B cell (primary cell): Measurements from ENCODE around the gene MAP3K12. TPM values are rescaled to one million over a fixed set of nuclear protein-coding genes. Genes with fewer than 3 reads are reported as not detected.
"Not testable (repeated sequence)": the region's sequence is repeated elsewhere in the genome, so short reads cannot be mapped to it uniquely, and the experiment has no call there.

ENCODE experiments used
- ATAC-seq: fragments of 200-7000 bp; cut with Tn5 transposase; one replicate; pipeline ENCODE4 v1.10.0; 2021; ENCODE audit warnings: low read depth, mild to moderate bottlenecking, moderate number of reproducible peaks, moderate library complexity
- CTCF ChIA-PET: fragments of 350-600 bp; sonication (Branson Sonifier 250); formaldehyde crosslinking; loops from one replicate; lab custom pipeline; 2021; ENCODE audit warnings: antibody characterized with exemption, inconsistent platforms; lab: Charles Lee
- POLR2A ChIA-PET: fragments of 350-600 bp; sonication (Branson Sonifier 250); formaldehyde crosslinking; loops from one replicate; lab custom pipeline; 2021; ENCODE audit warnings: antibody characterized with exemption; lab: Charles Lee
- DNase-seq: peaks from one replicate; pipeline ENCODE4 v3.0.0; 2013
- H2AFZ ChIP-seq: 2 replicates; pipeline ENCODE4 v1.6.1; 2012; ENCODE audit warnings: mild to moderate bottlenecking, low read depth, low read length; ENCODE audit not compliant: insufficient read depth, poor library complexity, severe bottlenecking
- H3K27ac ChIP-seq, 2 donors: 1 replicate in 1 of 2; 2 replicates in 1 of 2; pipeline ENCODE4 v1.5.1; 2012 to 2013; ENCODE audit warnings: low read length in 2 of 2, mild to moderate bottlenecking in 2 of 2, moderate library complexity in 1 of 2
- H3K27me3 ChIP-seq, 4 experiments: fragments of 200-600 bp in 1 of 4; sonication (generic) in 1 of 4; replicated peaks in 1 of 4; 1 replicate in 2 of 4; 2 replicates in 2 of 4; pipeline versions ENCODE4 v1.6.1 to v1.7.0; 2013 to 2016; ENCODE audit warnings: low read length in 3 of 4, mild to moderate bottlenecking in 2 of 4, mixed read lengths in 1 of 4, moderate library complexity in 1 of 4; ENCODE audit not compliant: insufficient read depth in 4 of 4, control insufficient read depth in 3 of 4; ENCODE audit errors: control extremely low read depth in 1 of 4
- H3K36me3 ChIP-seq, 2 experiments: replicated peaks in 1 of 2; 1 replicate in 1 of 2; 2 replicates in 1 of 2; pipeline versions ENCODE4 v1.6.1 to v1.7.1; 2013; ENCODE audit warnings: low read length in 1 of 2; ENCODE audit not compliant: insufficient read depth in 2 of 2, control insufficient read depth in 1 of 2; ENCODE audit errors: control extremely low read depth in 1 of 2, extremely low read depth in 1 of 2
- H3K4me1 ChIP-seq, 2 donors: fragments of 200-600 bp in 1 of 2; sonication (generic) in 1 of 2; 1 replicate in 1 of 2; 2 replicates in 1 of 2; pipeline versions ENCODE4 v1.5.1 to v1.6.1; 2013 to 2017; ENCODE audit warnings: low read length in 2 of 2; ENCODE audit not compliant: control insufficient read depth in 2 of 2, insufficient read depth in 2 of 2
- H3K4me2 ChIP-seq: replicated peaks from 2 replicates; pipeline ENCODE3; 2012; ENCODE audit warnings: mild to moderate bottlenecking, low read depth, low read length; ENCODE audit not compliant: poor library complexity, severe bottlenecking
- H3K4me3 ChIP-seq, 5 experiments: fragments of 200-600 bp in 1 of 5; sonication (generic) in 1 of 5; 1 replicate in 3 of 5; 2 replicates in 2 of 5; pipeline versions ENCODE4 v1.5.1 to v1.7.0; 2011 to 2016; ENCODE audit warnings: low read length in 4 of 5, mild to moderate bottlenecking in 4 of 5, low read depth in 2 of 5, control low read depth in 1 of 5, moderate library complexity in 1 of 5; ENCODE audit not compliant: insufficient read depth in 1 of 5; ENCODE audit errors: control extremely low read depth in 1 of 5, extremely low read depth in 1 of 5
- H3K79me2 ChIP-seq: fragments of 200-600 bp; sonication (generic); one replicate; pipeline ENCODE4 v1.6.0; 2016; ENCODE audit warnings: low read length; ENCODE audit not compliant: control insufficient read depth, insufficient read depth
- H3K9ac ChIP-seq: fragments of 200-600 bp; sonication (generic); 2 replicates; pipeline ENCODE4 v1.6.1; 2017; ENCODE audit warnings: mild to moderate bottlenecking, low read length, moderate library complexity
- H3K9me3 ChIP-seq, 3 donors: one replicate each; pipeline versions ENCODE4 v1.6.1 to v1.7.1; 2013; ENCODE audit warnings: low read length in 2 of 3; ENCODE audit not compliant: control insufficient read depth in 2 of 3, insufficient read depth in 1 of 3; ENCODE audit errors: control extremely low read depth in 1 of 3
- H4K20me1 ChIP-seq: 2 replicates; pipeline ENCODE4 v1.6.0; 2012; ENCODE audit warnings: mild to moderate bottlenecking, low read length; ENCODE audit not compliant: insufficient read depth, control insufficient read depth, poor library complexity, severe bottlenecking
- H3K27ac Mint-ChIP-seq: one replicate; pipeline ENCODE4 v1.8.0; 2021; ENCODE audit warnings: mixed read lengths
- H3K27me3 Mint-ChIP-seq: one replicate; pipeline ENCODE4 v1.8.0; 2021; ENCODE audit warnings: mixed read lengths
- H3K4me1 Mint-ChIP-seq: one replicate; pipeline ENCODE4 v1.8.0; 2021; ENCODE audit warnings: mixed read lengths
- H3K4me3 Mint-ChIP-seq: one replicate; pipeline ENCODE4 v1.8.0; 2021; ENCODE audit warnings: mixed read lengths
- H3K9me3 Mint-ChIP-seq: one replicate; pipeline ENCODE4 v1.8.0; 2022; ENCODE audit warnings: mixed read lengths; ENCODE audit not compliant: insufficient read depth
- EZH2 ChIP-seq: IDR thresholded peaks from 2 replicates; pipeline ENCODE4 v1.6.1; 2012; ENCODE audit warnings: borderline replicate concordance, low read depth, mild to moderate bottlenecking, moderate library complexity, low read length; ENCODE audit not compliant: insufficient read depth, poor library complexity, severe bottlenecking
- WGBS: methylation state at CpG from one replicate; pipeline ENCODE4 v1.1.5; 2013; ENCODE audit warnings: missing lambda C conversion rate; ENCODE audit not compliant: insufficient coverage; 5-methylcytosine and 5-hydroxymethylcytosine counted together
- intact Hi-C: fragments of 100-400 bp; cut with micrococcal nuclease; formaldehyde crosslinking; loops from one replicate; pipeline ENCODE4 v1.10.0; 2022
- polyA plus RNA-seq: library from polyadenylated mRNA; depleted of rRNA; stranded (reverse); fragments of >200 nt; gene quantifications from 2 replicates; pipeline ENCODE4 v1.2.3, GENCODE V29; 2012
- total RNA-seq, 2 donors: library from RNA; stranded (reverse); fragments of 120-200 nt in 1 of 2; gene quantifications; 1 replicate in 1 of 2; 2 replicates in 1 of 2; pipeline versions ENCODE4 v1.2.3 to v1.2.4, GENCODE V29; 2013 to 2022
- TF ChIP-seq, protein P1 (sequence below): fragments of 200-600 bp; IDR thresholded peaks from one replicate; pipeline ENCODE4 v1.8.0; 2022; ENCODE audit warnings: antibody characterized with exemption, mild to moderate bottlenecking

Gene MAP3K12
- total and polyA plus RNA-seq, 2 donors (not counting 1 experiment from before 2014, with no cell fraction given), result 15.0 to 17.0 TPM

DNA sequence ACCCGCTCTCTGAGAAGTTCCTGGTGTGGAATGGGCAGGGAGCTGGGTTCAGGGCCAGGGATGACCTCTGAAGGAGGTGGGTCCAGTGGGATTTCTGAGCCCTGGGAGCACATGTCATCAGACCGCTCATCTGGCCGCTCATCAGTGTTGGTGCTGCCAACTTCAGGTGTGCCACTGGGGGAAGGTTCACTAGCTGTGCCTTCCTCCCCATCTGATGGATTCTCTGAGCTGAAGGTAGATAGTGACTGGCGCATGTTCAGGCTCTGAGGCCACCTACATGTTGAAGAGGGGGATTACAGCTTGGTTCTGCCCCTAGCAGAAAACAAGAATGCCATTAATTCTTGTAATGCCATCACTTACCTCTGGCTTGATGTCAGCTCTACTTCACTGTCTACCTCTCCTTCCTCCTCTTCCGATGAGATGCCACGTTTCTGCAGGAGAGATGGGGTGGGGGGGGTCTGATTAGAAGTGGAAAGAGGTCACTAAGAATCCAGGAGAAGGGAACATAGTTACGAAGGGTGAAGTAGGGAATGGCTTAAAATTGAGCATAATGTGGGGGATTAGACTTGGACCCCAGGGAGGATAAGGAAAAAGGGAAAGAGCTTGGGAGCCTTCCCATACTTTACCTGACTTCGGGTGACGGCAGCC, 17.2 kb downstream of the MAP3K12 start:
- peak; percentile 35 for ATAC-seq
- Histone ChIP-seq H3K9ac (no peak overlapping the region), H3K4me3 (no peak overlapping the region), H3K27ac (peak overlapping the region in 1 of 2 donors; percentile 23), H3K36me3 (peaks cover 0 to 67% of the 10 kb centered on the region in 2 experiments), H2AFZ (no peak overlapping the region), H3K79me2 (no peaks in the 10 kb centered on the region), H3K4me1 (no peaks in the 10 kb centered on the region), H3K9me3 (no peaks in the 10 kb centered on the region), H4K20me1 (peaks cover 57% of the 10 kb centered on the region), H3K27me3 (no peaks in the 10 kb centered on the region), H3K4me2 (no peak overlapping the region)
- intact Hi-C loops, result no loop called here
- WGBS, result 93% methylated on average over 6 of the region's 9 CpGs
- Mint-ChIP-seq H3K9me3 (no peaks in the 10 kb centered on the region), H3K4me1 (peaks cover 4% of the 10 kb centered on the region), H3K27me3 (no peaks in the 10 kb centered on the region), H3K4me3 (no peak overlapping the region), H3K27ac (no peak overlapping the region)
- ChIA-PET POLR2A (interaction anchor here (0.7 to 1.3 kb wide), 3 partner anchors 19 to 129 kb away, joined by 3 to 7 read pairs (median 3); partner anchors contain the start of gene TARBP2), CTCF (interaction anchor here (0.7 to 3.6 kb wide), 5 partner anchors 10 to 158 kb away, joined by 3 to 29 read pairs (median 5); no protein-coding TSS in a partner anchor)
- DNase-seq, result peak; percentile 44
- no peak for TF ChIP-seq EZH2
- TF ChIP-seq, protein P1, sequence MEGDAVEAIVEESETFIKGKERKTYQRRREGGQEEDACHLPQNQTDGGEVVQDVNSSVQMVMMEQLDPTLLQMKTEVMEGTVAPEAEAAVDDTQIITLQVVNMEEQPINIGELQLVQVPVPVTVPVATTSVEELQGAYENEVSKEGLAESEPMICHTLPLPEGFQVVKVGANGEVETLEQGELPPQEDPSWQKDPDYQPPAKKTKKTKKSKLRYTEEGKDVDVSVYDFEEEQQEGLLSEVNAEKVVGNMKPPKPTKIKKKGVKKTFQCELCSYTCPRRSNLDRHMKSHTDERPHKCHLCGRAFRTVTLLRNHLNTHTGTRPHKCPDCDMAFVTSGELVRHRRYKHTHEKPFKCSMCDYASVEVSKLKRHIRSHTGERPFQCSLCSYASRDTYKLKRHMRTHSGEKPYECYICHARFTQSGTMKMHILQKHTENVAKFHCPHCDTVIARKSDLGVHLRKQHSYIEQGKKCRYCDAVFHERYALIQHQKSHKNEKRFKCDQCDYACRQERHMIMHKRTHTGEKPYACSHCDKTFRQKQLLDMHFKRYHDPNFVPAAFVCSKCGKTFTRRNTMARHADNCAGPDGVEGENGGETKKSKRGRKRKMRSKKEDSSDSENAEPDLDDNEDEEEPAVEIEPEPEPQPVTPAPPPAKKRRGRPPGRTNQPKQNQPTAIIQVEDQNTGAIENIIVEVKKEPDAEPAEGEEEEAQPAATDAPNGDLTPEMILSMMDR, result peak; percentile 39

DNA sequence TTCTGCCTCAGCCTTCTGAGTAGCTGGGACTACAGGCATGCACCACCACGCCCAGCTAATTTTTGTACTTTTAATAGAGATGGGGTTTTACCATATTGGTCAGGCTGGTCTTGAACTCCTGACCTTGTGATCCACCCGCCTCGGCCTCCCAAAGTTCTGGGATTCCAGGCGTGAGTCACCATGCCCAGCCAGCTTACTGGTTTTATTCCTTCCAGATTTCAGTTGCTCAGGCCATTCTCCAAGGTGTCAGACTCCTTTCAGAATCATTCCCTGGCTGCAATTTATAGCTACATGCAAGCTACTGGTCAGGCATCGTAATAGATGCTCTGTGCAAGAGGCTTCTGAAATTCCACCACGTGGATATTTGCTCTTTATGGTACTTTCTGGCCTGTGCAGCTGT, 17.8 kb downstream of the MAP3K12 start:
- H3K4me2 ChIP-seq, H3K9me3 ChIP-seq, H2AFZ ChIP-seq, H3K27me3 Mint-ChIP-seq, H3K4me1 Mint-ChIP-seq, DNase-seq, H3K4me3 ChIP-seq, ATAC-seq, H3K4me3 Mint-ChIP-seq, H3K9ac ChIP-seq, H3K79me2 ChIP-seq, H3K9me3 Mint-ChIP-seq, H3K27ac Mint-ChIP-seq, H3K27me3 ChIP-seq, H3K4me1 ChIP-seq, H3K27ac ChIP-seq, intact Hi-C loops: not testable (repeated sequence)
- POLR2A ChIA-PET, result interaction anchor here (0.6 to 1.3 kb wide), 3 partner anchors 20 to 181 kb away, joined by 3 to 7 read pairs (median 3); partner anchors contain the start of gene TARBP2
- CTCF ChIA-PET, result interaction anchor here (0.7 to 3.6 kb wide), 5 partner anchors 10 to 158 kb away, joined by 3 to 29 read pairs (median 5); no protein-coding TSS in a partner anchor
- 94% methylated on average over 5 of the region's 6 CpGs for WGBS
- H3K36me3 ChIP-seq, result peaks cover 0 to 67% of the 10 kb centered on the region in 2 experiments
- peaks cover 64% of the 10 kb centered on the region for H4K20me1 ChIP-seq
